ENCODE measurements around the gene DMRT1.

The DMRT1 gene

GRCh38 chr9:847505-847904 lies 6.0 kb downstream of the DMRT1 start:
- no peaks in the 10 kb centered on the region for H3K4me1 ChIP-seq (ENCODE audit: control insufficient read depth, insufficient read depth, low read length)
- CTCF ChIA-PET = interaction anchor here (0.6 to 1.1 kb wide), 4 partner anchors 35 to 204 kb away, joined by 3 to 4 read pairs (median 3); no protein-coding TSS in a partner anchor
- no peak overlapping the region for H3K4me3 ChIP-seq (ENCODE audit: low read depth, low read length)
- POLR2A ChIA-PET = no interaction called here
- no peak for TF ChIP-seq SP2 (tag by site-specific recombination; IDR thresholded peaks at IDR 0.05)
- TF ChIP-seq YY2 (tag by site-specific recombination; IDR thresholded peaks at IDR 0.05) = no peak
- TF ChIP-seq ZFP37 (tag by site-specific recombination; IDR thresholded peaks at IDR 0.05) = no peak
- no peak for TF ChIP-seq ZNF785 (tag by site-specific recombination; IDR thresholded peaks at IDR 0.05)
- H3K27ac ChIP-seq (ENCODE audit: extremely low read depth, low read depth, low read length) = no peak overlapping the region
- H3K36me3 ChIP-seq (ENCODE audit: control insufficient read depth in 2 of 2, insufficient read depth in 1 of 2, low read length in 2 of 2) = no peaks in the 10 kb centered on the region
- no peaks in the 10 kb centered on the region for H3K9me3 ChIP-seq (ENCODE audit: control insufficient read depth, insufficient read depth, low read depth, low read length)

DNA sequence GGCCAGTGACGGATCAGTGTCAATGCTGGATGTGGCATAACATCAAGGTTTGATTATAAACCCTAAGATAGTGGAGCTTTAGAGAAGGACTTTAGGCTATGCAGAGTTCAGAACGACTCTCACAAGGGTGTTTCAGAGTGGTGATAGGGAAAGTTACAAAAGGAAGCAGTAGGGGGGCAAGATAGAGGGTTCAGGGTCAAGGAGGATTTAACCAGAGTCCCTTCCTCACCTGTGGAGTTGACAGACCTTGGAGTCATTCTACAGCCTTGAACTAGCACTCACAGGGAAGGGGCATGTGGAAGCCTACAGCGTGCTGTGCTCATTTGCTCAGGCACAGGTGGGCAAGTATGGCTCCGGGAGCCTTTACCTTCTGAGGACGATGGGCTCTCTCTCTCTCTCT lies 7.9 kb downstream of the DMRT1 start:
- Histone ChIP-seq H3K36me3 (ENCODE audit: control insufficient read depth in 2 of 2, insufficient read depth in 1 of 2, low read length in 2 of 2) (no peaks in the 10 kb centered on the region), H3K4me3 (ENCODE audit: low read depth, low read length) (no peak overlapping the region), H3K9me3 (ENCODE audit: control insufficient read depth, insufficient read depth, low read depth, low read length) (no peaks in the 10 kb centered on the region), H3K27ac (ENCODE audit: extremely low read depth, low read depth, low read length) (no peak overlapping the region), H3K4me1 (ENCODE audit: control insufficient read depth, insufficient read depth, low read length) (no peaks in the 10 kb centered on the region)
- ChIA-PET POLR2A (no interaction called here), CTCF (no interaction called here)
- no peak for TF ChIP-seq ZNF311 (tag by site-specific recombination; IDR thresholded peaks at IDR 0.05; ENCODE audit: borderline replicate concordance)
- no peak for TF ChIP-seq ZNF785 (tag by site-specific recombination; IDR thresholded peaks at IDR 0.05)
- no peak for TF ChIP-seq ZBTB17 (tag by site-specific recombination; IDR thresholded peaks at IDR 0.05)
- TF ChIP-seq ZFP37 (tag by site-specific recombination; IDR thresholded peaks at IDR 0.05) = no peak
- TF ChIP-seq SP3 (tag by site-specific recombination; IDR thresholded peaks at IDR 0.05) = no peak
- no peak for TF ChIP-seq ZNF624 (tag by site-specific recombination; IDR thresholded peaks at IDR 0.05)
- TF ChIP-seq ZNF391 (tag by site-specific recombination; IDR thresholded peaks at IDR 0.05; ENCODE audit: borderline replicate concordance, low read depth) = no peak
- TF ChIP-seq, protein P1, sequence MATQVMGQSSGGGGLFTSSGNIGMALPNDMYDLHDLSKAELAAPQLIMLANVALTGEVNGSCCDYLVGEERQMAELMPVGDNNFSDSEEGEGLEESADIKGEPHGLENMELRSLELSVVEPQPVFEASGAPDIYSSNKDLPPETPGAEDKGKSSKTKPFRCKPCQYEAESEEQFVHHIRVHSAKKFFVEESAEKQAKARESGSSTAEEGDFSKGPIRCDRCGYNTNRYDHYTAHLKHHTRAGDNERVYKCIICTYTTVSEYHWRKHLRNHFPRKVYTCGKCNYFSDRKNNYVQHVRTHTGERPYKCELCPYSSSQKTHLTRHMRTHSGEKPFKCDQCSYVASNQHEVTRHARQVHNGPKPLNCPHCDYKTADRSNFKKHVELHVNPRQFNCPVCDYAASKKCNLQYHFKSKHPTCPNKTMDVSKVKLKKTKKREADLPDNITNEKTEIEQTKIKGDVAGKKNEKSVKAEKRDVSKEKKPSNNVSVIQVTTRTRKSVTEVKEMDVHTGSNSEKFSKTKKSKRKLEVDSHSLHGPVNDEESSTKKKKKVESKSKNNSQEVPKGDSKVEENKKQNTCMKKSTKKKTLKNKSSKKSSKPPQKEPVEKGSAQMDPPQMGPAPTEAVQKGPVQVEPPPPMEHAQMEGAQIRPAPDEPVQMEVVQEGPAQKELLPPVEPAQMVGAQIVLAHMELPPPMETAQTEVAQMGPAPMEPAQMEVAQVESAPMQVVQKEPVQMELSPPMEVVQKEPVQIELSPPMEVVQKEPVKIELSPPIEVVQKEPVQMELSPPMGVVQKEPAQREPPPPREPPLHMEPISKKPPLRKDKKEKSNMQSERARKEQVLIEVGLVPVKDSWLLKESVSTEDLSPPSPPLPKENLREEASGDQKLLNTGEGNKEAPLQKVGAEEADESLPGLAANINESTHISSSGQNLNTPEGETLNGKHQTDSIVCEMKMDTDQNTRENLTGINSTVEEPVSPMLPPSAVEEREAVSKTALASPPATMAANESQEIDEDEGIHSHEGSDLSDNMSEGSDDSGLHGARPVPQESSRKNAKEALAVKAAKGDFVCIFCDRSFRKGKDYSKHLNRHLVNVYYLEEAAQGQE (tag by site-specific recombination; IDR thresholded peaks at IDR 0.05) = no peak
- no peak for TF ChIP-seq ZNF76 (tag by site-specific recombination; IDR thresholded peaks at IDR 0.05; ENCODE audit: borderline replicate concordance, low read depth)
- no peak for TF ChIP-seq ZNF133 (tag by site-specific recombination; IDR thresholded peaks at IDR 0.05)
- TF ChIP-seq, protein P2, sequence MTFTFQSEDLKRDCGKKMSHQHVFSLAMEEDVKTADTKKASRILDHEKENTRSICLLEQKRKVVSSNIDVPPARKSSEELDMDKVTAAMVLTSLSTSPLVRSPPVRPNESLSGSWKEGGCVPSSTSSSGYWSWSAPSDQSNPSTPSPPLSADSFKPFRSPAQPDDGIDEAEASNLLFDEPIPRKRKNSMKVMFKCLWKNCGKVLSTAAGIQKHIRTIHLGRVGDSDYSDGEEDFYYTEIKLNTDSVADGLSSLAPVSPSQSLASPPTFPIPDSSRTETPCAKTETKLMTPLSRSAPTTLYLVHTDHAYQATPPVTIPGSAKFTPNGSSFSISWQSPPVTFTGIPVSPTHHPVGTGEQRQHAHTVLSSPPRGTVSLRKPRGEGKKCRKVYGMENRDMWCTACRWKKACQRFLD (tag by site-specific recombination; IDR thresholded peaks at IDR 0.05) = no peak
- TF ChIP-seq ZNF155 (tag by site-specific recombination; IDR thresholded peaks at IDR 0.05) = no peak
- TF ChIP-seq TCF7L2 (IDR thresholded peaks at IDR 0.05; ENCODE audit: borderline replicate concordance, low read depth, low read length) = no peak
- TF ChIP-seq ZNF571 (tag by site-specific recombination; IDR thresholded peaks at IDR 0.05) = no peak

DNA sequence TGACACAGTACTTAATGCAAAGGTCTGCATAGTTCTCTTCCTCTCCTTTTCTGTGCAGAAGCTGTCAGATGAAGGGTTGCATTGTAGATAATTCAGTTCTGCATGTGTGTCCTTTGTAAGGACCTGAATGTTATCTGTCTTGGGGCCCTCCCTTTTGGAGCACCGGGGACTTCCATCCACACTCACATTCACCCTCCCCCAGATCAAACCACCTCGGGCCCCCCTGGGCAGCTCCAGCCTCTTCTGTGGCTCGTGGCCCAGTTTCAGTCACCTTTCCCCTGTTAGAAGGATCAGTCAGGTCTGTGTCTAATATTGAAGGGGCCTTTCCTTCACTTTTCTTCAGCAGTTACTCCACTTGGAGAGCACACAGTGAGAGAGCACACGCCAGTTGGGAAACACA lies 11.0 kb downstream of the DMRT1 start:
- POLR2A ChIA-PET = no interaction called here
- TF ChIP-seq BCL6B (tag by site-specific recombination; IDR thresholded peaks at IDR 0.05) (no peak), ZBTB48 (tag by site-specific recombination; IDR thresholded peaks at IDR 0.05) (no peak), ZBTB7A (tag by site-specific recombination; IDR thresholded peaks at IDR 0.05; ENCODE audit: low read depth) (no peak), ZNF629 (tag by site-specific recombination; IDR thresholded peaks at IDR 0.05) (no peak), ZNF548 (tag by site-specific recombination; IDR thresholded peaks at IDR 0.05) (no peak), ZSCAN16 (tag by site-specific recombination; IDR thresholded peaks at IDR 0.05) (no peak)
- TF ChIP-seq, protein P3, sequence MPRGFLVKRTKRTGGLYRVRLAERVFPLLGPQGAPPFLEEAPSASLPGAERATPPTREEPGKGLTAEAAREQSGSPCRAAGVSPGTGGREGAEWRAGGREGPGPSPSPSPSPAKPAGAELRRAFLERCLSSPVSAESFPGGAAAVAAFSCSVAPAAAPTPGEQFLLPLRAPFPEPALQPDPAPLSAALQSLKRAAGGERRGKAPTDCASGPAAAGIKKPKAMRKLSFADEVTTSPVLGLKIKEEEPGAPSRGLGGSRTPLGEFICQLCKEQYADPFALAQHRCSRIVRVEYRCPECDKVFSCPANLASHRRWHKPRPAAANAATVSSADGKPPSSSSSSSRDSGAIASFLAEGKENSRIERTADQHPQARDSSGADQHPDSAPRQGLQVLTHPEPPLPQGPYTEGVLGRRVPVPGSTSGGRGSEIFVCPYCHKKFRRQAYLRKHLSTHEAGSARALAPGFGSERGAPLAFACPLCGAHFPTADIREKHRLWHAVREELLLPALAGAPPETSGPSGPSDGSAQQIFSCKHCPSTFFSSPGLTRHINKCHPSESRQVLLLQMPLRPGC (tag by site-specific recombination; IDR thresholded peaks at IDR 0.05) = no peak

More for the DNA sequence above, 11.0 kb downstream of the DMRT1 start:
- Histone ChIP-seq H3K4me1 (ENCODE audit: control insufficient read depth, insufficient read depth, low read length) (no peaks in the 10 kb centered on the region), H3K4me3 (ENCODE audit: low read depth, low read length) (no peak overlapping the region), H3K27ac (ENCODE audit: extremely low read depth, low read depth, low read length) (no peak overlapping the region), H3K9me3 (ENCODE audit: control insufficient read depth, insufficient read depth, low read depth, low read length) (no peaks in the 10 kb centered on the region), H3K36me3 (ENCODE audit: control insufficient read depth in 2 of 2, insufficient read depth in 1 of 2, low read length in 2 of 2) (no peaks in the 10 kb centered on the region)
- CTCF ChIA-PET = interaction anchor here (0.7 to 1.2 kb wide), 2 partner anchors 41 to 623 kb away, joined by 3 to 4 read pairs; no protein-coding TSS in a partner anchor

All from HEK293 (cell line).